ENCODE data around the gene TMEM86B.

The TMEM86B gene

GRCh38 chr19:55228403-55229031 is at the start of gene TMEM86B:
TMEM86B (minus strand) TSS chr19:55228763; CDS start chr19:55228741, 22 bp downstream.
- FAIRE-seq, result no peak

- no peak for FAIRE-seq
These were observed 48.9 kb upstream of the TMEM86B start for GRCh38 chr19:55277494-55277893.

- no peak for FAIRE-seq
These were observed 48.3 kb upstream of the TMEM86B start for GRCh38 chr19:55276720-55277430.

GRCh38 chr19:55275851-55276719 is 47.5 kb upstream of the TMEM86B start:
- FAIRE-seq, result no peak

GRCh38 chr19:55273978-55274707 is 45.6 kb upstream of the TMEM86B start:
- FAIRE-seq, result no peak

- no peak for FAIRE-seq
These were observed 43.6 kb upstream of the TMEM86B start for GRCh38 chr19:55272142-55272541.

GRCh38 chr19:55270172-55270942 is 41.8 kb upstream of the TMEM86B start:
- FAIRE-seq, result no peak

- no peak for FAIRE-seq
These were observed 40.7 kb upstream of the TMEM86B start for GRCh38 chr19:55269299-55269698.

GRCh38 chr19:55266840-55267239 is 38.3 kb upstream of the TMEM86B start:
- no peak for FAIRE-seq

- no peak for FAIRE-seq
These were observed 37.8 kb upstream of the TMEM86B start for GRCh38 chr19:55266404-55266803.

- FAIRE-seq, result no peak
These were observed 37.3 kb upstream of the TMEM86B start for GRCh38 chr19:55265723-55266386.

- FAIRE-seq, result no peak
These were observed 36.6 kb upstream of the TMEM86B start for GRCh38 chr19:55265173-55265572.

GRCh38 chr19:55264531-55264930 is 36.0 kb upstream of the TMEM86B start:
- FAIRE-seq, result no peak

GRCh38 chr19:55262359-55262758 is 33.8 kb upstream of the TMEM86B start:
- FAIRE-seq, result no peak

GRCh38 chr19:55261671-55262126 is 33.1 kb upstream of the TMEM86B start:
- FAIRE-seq, result no peak

GRCh38 chr19:55259540-55260210 is 31.1 kb upstream of the TMEM86B start:
- FAIRE-seq, result no peak

GRCh38 chr19:55258828-55259539 is 30.4 kb upstream of the TMEM86B start, which contains the start of gene PPP6R1:
PPP6R1 (minus strand) TSS chr19:55259017; CDS start chr19:55247103, 11,914 bp downstream.
- FAIRE-seq, result peak; percentile 88

GRCh38 chr19:55258476-55258827 is 29.9 kb upstream of the TMEM86B start:
- no peak for FAIRE-seq

- no peak for FAIRE-seq
These were observed 29.2 kb upstream of the TMEM86B start for GRCh38 chr19:55257461-55258420.
